HL-60/S4 treated with phorbol 12-myristate 13-acetate at 8.2 ng/mL for 4 days and 3 days (cell line): ENCODE data around the gene LRRC17.

Experiments used
- in situ Hi-C: fragments of 300-500 bp; cut with MboI; formaldehyde crosslinking; loops from 2 replicates; pipeline ENCODE4 v1.15.0; 2022; ENCODE audit warnings: low sequenced_read_pairs

Gene LRRC17

GRCh38 chr7:102983602-102984001 lies 70.8 kb downstream of the LRRC17 start:
- in situ Hi-C loops = no loop called here

DNA sequence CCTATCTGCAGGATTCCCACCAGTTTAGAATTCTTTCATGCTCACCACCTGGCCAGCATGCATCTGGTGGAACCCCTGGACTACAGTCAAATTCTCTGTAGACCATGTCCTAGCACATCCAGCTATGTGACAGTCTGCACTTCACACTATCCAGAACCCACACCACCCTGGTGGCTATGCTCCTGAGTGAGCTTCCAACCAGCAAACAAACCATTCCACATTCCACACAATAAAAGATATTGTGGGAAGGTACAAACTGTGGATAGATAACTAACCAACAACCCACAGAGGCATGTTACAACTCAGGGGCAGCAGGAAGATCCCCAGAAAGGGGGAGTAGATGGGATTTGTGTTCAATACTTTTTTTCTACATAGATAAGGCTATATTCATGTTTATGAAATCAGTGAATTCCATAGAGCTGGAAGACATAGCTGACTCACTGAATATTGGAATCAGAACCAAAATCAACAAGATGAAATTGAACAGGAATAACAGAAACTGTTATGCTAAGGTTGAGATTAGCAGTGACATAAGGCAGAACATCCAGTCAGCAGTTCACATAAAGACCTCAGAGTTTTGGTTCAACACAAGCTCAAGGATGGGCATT lies 72.5 kb downstream of the LRRC17 start:
- in situ Hi-C loops = no loop called here

GRCh38 chr7:102988088-102988487 lies 75.3 kb downstream of the LRRC17 start:
- in situ Hi-C loops = no loop called here

GRCh38 chr7:102988631-102989560 lies 76.1 kb downstream of the LRRC17 start:
- in situ Hi-C loops = no loop called here

DNA sequence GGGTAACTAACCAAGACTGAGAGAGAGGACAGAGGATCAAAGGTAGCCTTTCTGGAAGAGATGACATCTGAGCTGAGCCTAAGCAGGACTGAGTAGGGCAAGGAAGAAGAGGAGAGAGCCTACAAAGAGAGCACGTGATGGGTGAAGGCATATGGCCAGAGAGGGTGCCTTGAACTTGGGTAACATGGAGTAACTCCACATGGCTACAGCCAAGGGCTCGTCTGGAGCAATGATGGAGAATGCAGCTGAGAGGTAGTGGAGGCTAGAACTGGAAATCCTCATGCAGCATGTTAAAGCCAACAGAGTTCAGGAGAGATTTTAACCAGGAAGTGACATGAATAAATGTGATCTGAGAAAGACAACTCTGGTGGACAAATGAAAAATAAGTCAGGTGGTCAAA lies 77.8 kb downstream of the LRRC17 start:
- in situ Hi-C loops = no loop called here

DNA sequence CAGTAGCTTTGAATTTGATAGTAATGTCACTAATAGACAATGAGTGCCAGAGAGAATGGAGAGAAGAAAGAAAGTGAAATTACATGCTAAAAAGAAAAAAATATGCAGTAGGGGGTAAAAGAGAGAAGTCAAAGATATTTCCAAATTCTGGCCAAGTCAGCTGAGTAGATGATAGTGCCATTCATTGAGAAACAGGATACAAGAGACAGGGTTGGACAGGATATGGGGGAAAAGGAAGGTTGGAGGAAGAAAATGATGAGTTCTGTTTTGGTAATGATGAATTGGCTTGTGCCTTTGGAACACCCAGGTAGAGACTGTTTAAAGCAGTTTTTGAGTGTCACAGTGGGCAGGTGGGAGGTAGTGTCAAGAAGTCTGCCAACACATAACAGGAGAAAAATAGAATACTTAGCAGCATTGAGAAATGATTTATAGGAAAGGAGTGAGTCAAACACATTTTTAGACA lies 78.3 kb downstream of the LRRC17 start:
- in situ Hi-C loops = no loop called here

- in situ Hi-C loops = no loop called here
These were observed 78.9 kb downstream of the LRRC17 start for GRCh38 chr7:102991540-102992214.

- in situ Hi-C loops = no loop called here
These were observed 79.7 kb downstream of the LRRC17 start for GRCh38 chr7:102992509-102992937.

GRCh38 chr7:102992938-102993717 lies 80.3 kb downstream of the LRRC17 start:
- in situ Hi-C loops = no loop called here

- in situ Hi-C loops = no loop called here
These were observed 80.9 kb downstream of the LRRC17 start for GRCh38 chr7:102993718-102994029.

DNA sequence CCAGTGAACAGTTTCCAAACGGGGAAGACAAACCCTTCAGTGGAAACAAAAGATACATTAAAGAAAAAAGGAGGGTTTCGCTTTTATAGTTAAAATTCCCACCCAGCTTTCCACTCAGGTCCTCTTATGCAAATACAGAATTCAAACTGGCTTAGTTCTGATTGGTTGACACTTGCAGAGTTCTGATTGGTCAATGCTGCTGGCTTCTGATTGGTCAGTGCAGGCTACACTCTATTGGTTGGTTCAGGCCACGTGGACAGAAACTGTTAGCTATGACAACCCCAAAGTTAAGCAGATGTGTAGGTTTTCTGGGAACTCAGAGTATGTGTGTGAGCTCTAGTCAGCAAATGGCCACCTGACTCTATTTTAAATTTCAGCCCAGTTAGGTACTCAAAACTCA lies 81.8 kb downstream of the LRRC17 start:
- in situ Hi-C loops = no loop called here
